A549 treated with RU486 at 1 μM for 4 hours (cell line): ENCODE data around the gene AKAP7. TPM values are rescaled to one million over a fixed set of nuclear protein-coding genes. Genes with fewer than 3 reads are reported as not detected.

ENCODE experiments used
- total RNA-seq: library from RNA; stranded (reverse); fragments of 200-300 nt; extraction: Qiagen RNA extraction; gene quantifications from 5 replicates; pipeline ENCODE4 v1.2.3, GENCODE V29; 2022; ENCODE audit warnings: low read depth

AKAP7 gene
- 1.4 to 3.8 TPM (median 3.3 TPM) in 5 replicates for total RNA-seq

DNA sequence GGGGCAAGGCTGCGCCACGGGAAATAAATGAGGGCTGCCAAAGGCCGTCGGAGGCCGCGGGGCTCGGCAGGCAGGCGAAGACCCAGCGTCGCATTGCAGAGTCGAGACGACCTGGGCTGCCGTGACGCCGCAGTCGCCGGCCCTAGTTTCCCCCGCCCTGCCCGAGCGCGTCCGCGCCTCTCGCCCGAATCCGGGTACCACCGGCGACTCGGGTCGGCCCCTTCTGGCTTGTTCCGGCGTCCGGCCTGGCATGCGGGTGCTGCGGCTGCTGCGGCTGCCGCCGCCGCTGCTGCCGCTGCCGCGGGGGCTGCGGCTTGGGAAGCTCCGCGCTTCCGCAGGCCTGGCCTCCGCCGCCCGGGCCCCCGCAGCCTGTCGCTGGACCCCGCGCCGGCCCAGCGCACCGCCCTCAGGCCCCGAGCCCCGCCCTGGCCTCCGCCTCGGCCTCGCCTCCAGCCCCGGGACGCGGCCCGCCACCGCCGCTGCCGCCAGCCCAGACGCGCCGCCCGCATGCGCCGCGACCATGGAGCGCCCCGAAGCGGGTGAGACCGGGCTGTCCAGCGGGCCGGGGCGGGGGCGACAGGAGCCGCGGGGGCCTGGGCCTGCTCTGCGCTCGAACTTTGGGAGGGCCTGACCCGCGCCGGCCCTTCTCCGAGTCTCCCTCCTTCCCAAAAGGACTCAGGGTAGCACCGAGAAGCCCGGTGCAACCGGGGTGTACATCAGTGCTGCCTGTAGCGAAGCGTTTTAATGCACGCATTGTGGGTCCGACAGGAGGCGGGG, at the start of gene AKAP7:
Gene AKAP7 (plus strand): TSS at position 224 of the 777 bp plus-strand sequence. CDS start 297 bp downstream, at position 521.

Other genes starting within 250 kb of the AKAP7 start
- gene EPB41L2, start 72.2 kb upstream of the AKAP7 start, total RNA-seq = 29.5 to 48.3 TPM (median 38.8 TPM) in 5 replicates